A549 (cell line): ENCODE measurements around the gene TAF1D. TPM values are rescaled to one million over a fixed set of nuclear protein-coding genes. Genes with fewer than 3 reads are reported as not detected.
"Not testable (repeated sequence)": the region's sequence is repeated elsewhere in the genome, so short reads cannot be mapped to it uniquely, and the experiment has no call there.

Source experiments
- ATAC-seq, 2 experiments: fragments of 200-7000 bp in 1 of 2; fragments of >200 bp in 1 of 2; cut with Nextera tagmentation in 1 of 2; cut with Tn5 transposase in 1 of 2; 3 replicates each; pipeline versions ENCODE4 v1.8.0 to v1.9.1; 2018 to 2020; ENCODE audit warnings: mild to moderate bottlenecking in 1 of 2, moderate library complexity in 1 of 2
- CTCF ChIA-PET: fragments of 300-600 bp; sonication (Branson Sonifier 250); formaldehyde crosslinking; extraction: SDS; loops from one replicate; lab custom pipeline; 2021; ENCODE audit warnings: antibody characterized with exemption, inconsistent platforms; lab: Yijun Ruan, JAX
- POLR2A ChIA-PET: fragments of 350-600 bp; formaldehyde crosslinking; extraction: SDS; loops from one replicate; lab custom pipeline; 2021; ENCODE audit warnings: antibody characterized with exemption, inconsistent platforms; lab: Yijun Ruan, JAX
- DNase-seq, 2 experiments: peaks; one replicate each; pipeline versions ENCODE4 v3.0.0 to v3.0.0-alpha.2; 2011 to 2016; ENCODE audit warnings: low read depth in 1 of 2, low spot score in 1 of 2
- FAIRE-seq: peaks from 2 replicates; lab custom pipeline; 2011; peaks lifted over from hg19 to GRCh38; lab: Jason Lieb, UNC
- H3K27ac ChIP-seq, 2 experiments: fragments of >200 bp; sonication (Bioruptor Twin); formaldehyde crosslinking; 3 replicates each; pipeline ENCODE4 v1.5.1; 2016 to 2017
- H3K4me1 ChIP-seq: fragments of >200 bp; sonication (Bioruptor Twin); formaldehyde crosslinking; 3 replicates; pipeline ENCODE4 v1.6.1; 2016
- H3K4me2 ChIP-seq: fragments of >200 bp; sonication (Bioruptor Twin); formaldehyde crosslinking; 3 replicates; pipeline ENCODE4 v1.6.1; 2016
- H3K4me3 ChIP-seq: fragments of >200 bp; sonication (Bioruptor Twin); formaldehyde crosslinking; 3 replicates; pipeline ENCODE4 v1.5.1; 2016
- H3K9me3 ChIP-seq: fragments of >200 bp; sonication (Bioruptor Twin); formaldehyde crosslinking; 3 replicates; pipeline ENCODE4 v1.6.1; 2016
- BHLHE40 ChIP-seq: IDR thresholded peaks from 2 replicates; pipeline ENCODE4 v1.6.1; 2012; ENCODE audit warnings: low read depth, low read length, inconsistent platforms
- CBX2 ChIP-seq: fragments of 200-600 bp; sonication (generic); IDR thresholded peaks from 2 replicates; pipeline ENCODE4 v1.6.1; 2016; ENCODE audit warnings: low read depth, mild to moderate bottlenecking, borderline replicate concordance
- CEBPB ChIP-seq, 2 experiments: fragments of >200 bp in 1 of 2; sonication (Bioruptor Twin) in 1 of 2; formaldehyde crosslinking in 1 of 2; IDR thresholded peaks; 2 replicates each; pipeline ENCODE4 v1.6.1; 2012 to 2016
- CHD4 ChIP-seq: fragments of 200-600 bp; sonication (generic); IDR thresholded peaks from 2 replicates; pipeline ENCODE4 v1.6.1; 2016; ENCODE audit warnings: antibody characterized with exemption, mild to moderate bottlenecking, borderline replicate concordance
- FOSB ChIP-seq: fragments of 250-450 bp; sonication (Bioruptor Pico); IDR thresholded peaks from 2 replicates; pipeline ENCODE4 v1.5.0; 2020; ENCODE audit warnings: mild to moderate bottlenecking, moderate library complexity
- FOXS1 ChIP-seq: fragments of 250-450 bp; sonication (Bioruptor Pico); IDR thresholded peaks from 2 replicates; pipeline ENCODE4 v1.5.0; 2020; ENCODE audit warnings: mild to moderate bottlenecking, moderate library complexity
- GATA3 ChIP-seq: IDR thresholded peaks from 2 replicates; pipeline ENCODE4 v1.6.1; 2012; ENCODE audit warnings: borderline replicate concordance
- HOXB5 ChIP-seq: fragments of 250-450 bp; sonication (Bioruptor Pico); IDR thresholded peaks from 2 replicates; pipeline ENCODE4 v1.5.0; 2020; ENCODE audit warnings: mild to moderate bottlenecking, moderate library complexity
- JUN ChIP-seq, 2 experiments: fragments of >200 bp; sonication (Bioruptor Twin); formaldehyde crosslinking; IDR thresholded peaks; 2 replicates in 1 of 2; 3 replicates in 1 of 2; pipeline ENCODE4 v1.6.1; 2016 to 2017
- NFE2L2 ChIP-seq: fragments of 150-350 bp; conservative IDR thresholded peaks from 2 replicates; pipeline ENCODE4 v1.6.1; 2014; ENCODE audit warnings: low read length
- NPAS2 ChIP-seq: fragments of 250-450 bp; sonication (Bioruptor Pico); IDR thresholded peaks from 2 replicates; pipeline ENCODE4 v1.8.0; 2022; ENCODE audit warnings: mild to moderate bottlenecking, moderate library complexity, borderline replicate concordance
- NR3C1 ChIP-seq: fragments of >200 bp; sonication (Bioruptor Twin); formaldehyde crosslinking; IDR thresholded peaks from 3 replicates; pipeline ENCODE4 v1.6.1; 2017
- PHF8 ChIP-seq: fragments of 200-600 bp; sonication (generic); IDR thresholded peaks from 2 replicates; pipeline ENCODE4 v1.6.1; 2016; ENCODE audit warnings: low read depth, mild to moderate bottlenecking, antibody characterized with exemption, moderate library complexity, borderline replicate concordance
- POLR2AphosphoS2 ChIP-seq: conservative IDR thresholded peaks from 2 replicates; pipeline ENCODE4 v1.6.1; 2012; ENCODE audit warnings: low read length, improper control_type of control experiment, inconsistent platforms
- RAD21 ChIP-seq, 2 experiments: fragments of >200 bp in 1 of 2; sonication (Bioruptor Twin) in 1 of 2; formaldehyde crosslinking in 1 of 2; IDR thresholded peaks in 1 of 2; conservative IDR thresholded peaks in 1 of 2; 2 replicates in 1 of 2; 3 replicates in 1 of 2; pipeline ENCODE4 v1.6.1; 2012 to 2018; ENCODE audit warnings: inconsistent platforms in 1 of 2
- RARB ChIP-seq: fragments of 250-450 bp; sonication (Bioruptor Pico); IDR thresholded peaks from 2 replicates; pipeline ENCODE4 v1.8.0; 2021; ENCODE audit warnings: mild to moderate bottlenecking, moderate library complexity
- RCOR1 ChIP-seq: fragments of 150-350 bp; IDR thresholded peaks from 2 replicates; pipeline ENCODE4 v1.6.1; 2014; ENCODE audit warnings: antibody characterized with exemption, low read length, low read depth
- ZFP36 ChIP-seq: fragments of 450-650 bp; IDR thresholded peaks from 2 replicates; pipeline ENCODE4 v1.6.1; 2014; ENCODE audit warnings: borderline replicate concordance; ENCODE audit not compliant: partially characterized antibody
- ZNF302 ChIP-seq: fragments of 250-450 bp; sonication (Bioruptor Pico); IDR thresholded peaks from 2 replicates; pipeline ENCODE4 v1.9.0; 2021; ENCODE audit warnings: inconsistent platforms, mild to moderate bottlenecking, moderate library complexity
- WGBS: methylation state at CpG from one replicate; pipeline ENCODE4 v1.1.6; 2017; ENCODE audit errors: missing lambda C conversion rate; 5-methylcytosine and 5-hydroxymethylcytosine counted together
- polyA plus RNA-seq, 4 experiments: library from polyadenylated mRNA; depleted of rRNA in 3 of 4; stranded (reverse); fragments of >200 nt; fragmentation: RNase III in 1 of 4; extraction: RNeasy Plus Mini Kit Qiagen cat#74134 plus additional on column Dnase treatment in 1 of 4; gene quantifications; 2 replicates in 3 of 4; 3 replicates in 1 of 4; pipeline ENCODE4 v1.2.3, GENCODE V29; 2011 to 2017
- TF ChIP-seq, protein P1 (sequence below): fragments of 250-450 bp; sonication (Bioruptor Pico); IDR thresholded peaks from 2 replicates; pipeline ENCODE4 v1.5.0; 2020; ENCODE audit warnings: low read depth, mild to moderate bottlenecking, moderate library complexity
- TF ChIP-seq, protein P2 (sequence below): fragments of 150-350 bp; IDR thresholded peaks from 2 replicates; pipeline ENCODE4 v1.6.1; 2014; ENCODE audit warnings: low read depth, mild to moderate bottlenecking, low read length
- TF ChIP-seq, protein P3 (sequence below): fragments of 450-650 bp; IDR thresholded peaks from 2 replicates; pipeline ENCODE4 v1.6.1; 2014; ENCODE audit warnings: antibody characterized with exemption

TAF1D gene
- polyA plus RNA-seq, 2 of the 4 experiments (the other 2 are of a cell fraction): 116 to 218 TPM

GRCh38 chr11:93761910-93762309 lies 20.6 kb upstream of the TAF1D start:
- Histone ChIP-seq H3K27ac (no peak overlapping the region), H3K4me1 (no peaks in the 10 kb centered on the region), H3K4me3 (no peak overlapping the region), H3K9me3 (no peaks in the 10 kb centered on the region), H3K4me2 (no peak overlapping the region)
- TF ChIP-seq BHLHE40 (no peak), RCOR1 (no peak), NPAS2 (CRISPR knock-in tag) (no peak)
- TF ChIP-seq, protein P1, sequence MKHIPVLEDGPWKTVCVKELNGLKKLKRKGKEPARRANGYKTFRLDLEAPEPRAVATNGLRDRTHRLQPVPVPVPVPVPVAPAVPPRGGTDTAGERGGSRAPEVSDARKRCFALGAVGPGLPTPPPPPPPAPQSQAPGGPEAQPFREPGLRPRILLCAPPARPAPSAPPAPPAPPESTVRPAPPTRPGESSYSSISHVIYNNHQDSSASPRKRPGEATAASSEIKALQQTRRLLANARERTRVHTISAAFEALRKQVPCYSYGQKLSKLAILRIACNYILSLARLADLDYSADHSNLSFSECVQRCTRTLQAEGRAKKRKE (CRISPR knock-in tag): no peak
- WGBS: 94% methylated on average over 1 of the region's 1 CpG
- ChIA-PET POLR2A (no interaction called here), CTCF (no interaction called here)
- DNase-seq: no peak
- ATAC-seq: no peak
- FAIRE-seq: no peak

- H3K4me2 ChIP-seq, ATAC-seq, H3K27ac ChIP-seq, H3K4me1 ChIP-seq, H3K4me3 ChIP-seq, CTCF ChIA-PET, DNase-seq, FAIRE-seq, POLR2A ChIA-PET, H3K9me3 ChIP-seq: not testable (repeated sequence)
- 93% methylated on average over 4 of the region's 4 CpGs for WGBS
Observed at GRCh38 chr11:93759123-93759522, 17.8 kb upstream of the TAF1D start.

- POLR2A ChIA-PET: no interaction called here
- DNase-seq (no peak), ATAC-seq (no peak), FAIRE-seq (no peak)
- Histone ChIP-seq H3K27ac (no peak overlapping the region), H3K4me1 (no peaks in the 10 kb centered on the region), H3K4me3 (no peak overlapping the region), H3K9me3 (no peaks in the 10 kb centered on the region), H3K4me2 (no peak overlapping the region)
- CTCF ChIA-PET: no interaction called here
- TF ChIP-seq JUN (IDR thresholded peaks at IDR 0.05) (no peak), NR3C1 (no peak)
- WGBS: 94% methylated on average over 25 of the region's 38 CpGs
Observed at GRCh38 chr11:93757924-93758865, 16.9 kb upstream of the TAF1D start.

DNA sequence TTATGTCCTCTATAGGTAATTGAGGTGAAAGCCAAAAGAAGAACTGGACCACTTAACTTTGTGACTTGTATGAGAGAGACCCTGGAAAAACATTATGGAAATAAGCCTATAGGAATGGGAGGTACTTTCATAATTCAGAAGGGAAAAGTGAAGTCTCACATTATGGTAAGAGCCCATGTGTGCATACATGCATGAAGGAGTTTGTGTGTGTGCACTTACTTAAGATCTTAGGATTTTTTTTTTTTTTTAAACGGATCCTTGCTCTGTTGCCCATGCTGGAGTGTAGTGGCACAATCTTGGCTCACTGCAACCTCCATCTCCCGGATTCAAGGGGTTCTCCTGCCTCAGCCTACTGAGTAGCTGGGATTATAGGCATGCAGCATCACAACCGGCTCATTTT lies 16.0 kb upstream of the TAF1D start:
- H3K4me2 ChIP-seq: no peak overlapping the region
- no peaks in the 10 kb centered on the region for H3K4me1 ChIP-seq
- no peaks in the 10 kb centered on the region for H3K9me3 ChIP-seq
- DNase-seq: no peak
- no peak for ATAC-seq
- H3K27ac ChIP-seq: no peak overlapping the region
- TF ChIP-seq, protein P2, sequence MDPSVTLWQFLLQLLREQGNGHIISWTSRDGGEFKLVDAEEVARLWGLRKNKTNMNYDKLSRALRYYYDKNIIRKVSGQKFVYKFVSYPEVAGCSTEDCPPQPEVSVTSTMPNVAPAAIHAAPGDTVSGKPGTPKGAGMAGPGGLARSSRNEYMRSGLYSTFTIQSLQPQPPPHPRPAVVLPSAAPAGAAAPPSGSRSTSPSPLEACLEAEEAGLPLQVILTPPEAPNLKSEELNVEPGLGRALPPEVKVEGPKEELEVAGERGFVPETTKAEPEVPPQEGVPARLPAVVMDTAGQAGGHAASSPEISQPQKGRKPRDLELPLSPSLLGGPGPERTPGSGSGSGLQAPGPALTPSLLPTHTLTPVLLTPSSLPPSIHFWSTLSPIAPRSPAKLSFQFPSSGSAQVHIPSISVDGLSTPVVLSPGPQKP: no peak
- no peak for TF ChIP-seq HOXB5
- TF ChIP-seq, protein P3, sequence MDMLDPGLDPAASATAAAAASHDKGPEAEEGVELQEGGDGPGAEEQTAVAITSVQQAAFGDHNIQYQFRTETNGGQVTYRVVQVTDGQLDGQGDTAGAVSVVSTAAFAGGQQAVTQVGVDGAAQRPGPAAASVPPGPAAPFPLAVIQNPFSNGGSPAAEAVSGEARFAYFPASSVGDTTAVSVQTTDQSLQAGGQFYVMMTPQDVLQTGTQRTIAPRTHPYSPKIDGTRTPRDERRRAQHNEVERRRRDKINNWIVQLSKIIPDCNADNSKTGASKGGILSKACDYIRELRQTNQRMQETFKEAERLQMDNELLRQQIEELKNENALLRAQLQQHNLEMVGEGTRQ: no peak
- TF ChIP-seq FOXS1: no peak
- TF ChIP-seq GATA3: no peak
- TF ChIP-seq ZNF302: no peak
- no peak for TF ChIP-seq CEBPB (IDR thresholded peaks at IDR 0.05)
- TF ChIP-seq PHF8: no peak
- TF ChIP-seq NFE2L2: no peak
- no peak for TF ChIP-seq RARB (CRISPR knock-in tag)
- no peak for TF ChIP-seq CHD4
- no peak for TF ChIP-seq ZFP36
- no peak for TF ChIP-seq CBX2
- TF ChIP-seq RAD21 (conservative IDR thresholded peaks at IDR 0.05 in 1 of 2, IDR thresholded peaks at IDR 0.05 in 1 of 2): no peak
- TF ChIP-seq BHLHE40: no peak
- TF ChIP-seq POLR2AphosphoS2: no peak
- TF ChIP-seq FOSB: no peak
- ChIA-PET POLR2A (no interaction called here), CTCF (no interaction called here)
- WGBS: 75% methylated on average over 3 of the region's 3 CpGs
- H3K4me3 ChIP-seq: no peak overlapping the region
- FAIRE-seq: no peak
